ENCODE data around the gene SH2D1A. TPM values are rescaled to one million over a fixed set of nuclear protein-coding genes. Genes with fewer than 3 reads are reported as not detected.

SH2D1A gene
- total and polyA plus RNA-seq, 2 of the 13 experiments (the other 11 are each of a cell fraction or from before 2014, with no cell fraction given), result not detected

DNA sequence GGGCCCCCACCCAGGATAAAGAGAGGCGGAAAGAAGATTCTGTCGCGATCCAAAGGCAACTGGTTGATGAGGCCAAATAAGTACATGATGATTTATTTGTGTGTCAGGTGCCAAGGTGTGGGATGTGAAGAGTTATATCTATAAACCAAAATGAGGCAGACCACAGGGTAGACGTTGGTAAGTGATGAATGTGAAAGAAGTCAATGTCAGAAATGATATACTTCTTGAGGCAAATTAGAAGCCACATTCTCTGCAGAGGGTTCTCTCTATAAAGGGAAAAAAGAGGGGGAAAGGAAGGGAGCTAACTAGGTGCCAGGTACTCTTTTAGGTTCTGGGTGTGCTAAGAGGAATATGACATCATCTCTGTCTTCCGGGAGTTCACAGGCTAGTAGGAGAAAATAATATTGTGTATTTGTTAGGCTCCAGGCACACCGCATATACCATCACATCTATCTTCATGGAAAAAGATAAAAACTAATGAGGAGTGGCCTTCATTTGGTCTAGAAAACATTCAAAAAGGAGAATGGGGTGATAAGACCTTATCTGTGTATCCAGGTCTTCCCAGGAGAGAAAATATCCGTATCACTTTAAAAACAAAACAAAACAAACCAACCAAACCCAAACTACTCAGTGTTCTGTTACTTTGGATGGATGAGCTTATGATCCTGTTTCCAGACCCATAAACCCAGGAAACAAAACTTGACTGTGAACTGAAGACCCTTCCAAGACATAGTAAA, 4.8 kb upstream of the SH2D1A start (continued):
- no peak for TF ChIP-seq KLF15 (CRISPR knock-in tag; IDR thresholded peaks at IDR 0.05; ENCODE audit: borderline replicate concordance)
- TF ChIP-seq KDM3A (CRISPR knock-in tag; IDR thresholded peaks at IDR 0.05; ENCODE audit: low read depth), result no peak
- no peak for TF ChIP-seq KAT7 (CRISPR knock-in tag; IDR thresholded peaks at IDR 0.05; ENCODE audit: borderline replicate concordance)
- no peak for TF ChIP-seq ZNF264 (CRISPR knock-in tag; IDR thresholded peaks at IDR 0.05)

DNA sequence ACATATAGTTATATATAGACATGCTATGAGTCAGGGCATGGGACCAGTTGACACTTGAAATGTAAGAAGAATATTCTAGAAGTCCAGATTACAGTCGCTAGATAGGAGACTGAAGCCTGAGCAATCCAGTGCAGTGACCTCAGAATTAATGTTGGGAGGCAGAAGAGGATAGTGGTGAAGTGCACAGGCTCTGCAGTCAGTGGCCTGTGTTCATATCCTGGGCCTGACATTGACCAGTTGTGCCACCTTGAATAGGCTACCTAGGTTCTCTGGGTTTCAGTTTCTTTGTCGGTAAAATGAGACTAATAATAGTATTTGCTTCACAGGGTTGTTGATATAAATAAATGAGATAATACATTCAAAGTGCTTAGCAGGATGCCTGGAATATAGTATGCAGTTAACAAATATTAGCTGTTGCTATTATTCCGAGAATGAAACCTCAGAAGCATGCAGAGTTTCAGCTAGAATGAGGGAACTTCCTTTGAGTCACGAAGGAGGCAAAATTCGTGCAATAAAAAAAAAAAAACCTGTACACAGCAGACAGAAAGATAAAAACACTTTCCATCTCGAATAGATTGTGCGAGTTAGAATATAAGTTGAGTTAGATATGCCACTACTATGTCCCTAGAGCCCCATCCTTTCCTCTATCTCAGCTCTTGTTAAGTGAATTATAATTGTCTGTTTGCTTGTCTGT, 4.0 kb upstream of the SH2D1A start:
- H3K9me3 ChIP-seq (ENCODE audit: low read length), result no peaks in the 10 kb centered on the region
- DNase-seq (ENCODE audit: low spot score) (no peak), ATAC-seq (no peak), FAIRE-seq (no peak)
- H3K27me3 ChIP-seq (ENCODE audit: control insufficient read depth in 1 of 2, insufficient read depth in 2 of 2, low read length in 2 of 2), result no peaks in the 10 kb centered on the region
- POLR2A ChIA-PET, result no interaction called here
- no peak overlapping the region for H3K4me3 ChIP-seq (replicated peaks in 1 of 3; ENCODE audit: insufficient read depth in 1 of 3, low read depth in 2 of 3, low read length in 3 of 3)
- no peak for TF ChIP-seq CHD2 (IDR thresholded peaks at IDR 0.05; ENCODE audit: low read depth, low read length)
- no peak for TF ChIP-seq ZNF138 (CRISPR knock-in tag; IDR thresholded peaks at IDR 0.05; ENCODE audit: low read depth)
- TF ChIP-seq ZNF772 (CRISPR knock-in tag; IDR thresholded peaks at IDR 0.05), result no peak
- TF ChIP-seq, protein P1, sequence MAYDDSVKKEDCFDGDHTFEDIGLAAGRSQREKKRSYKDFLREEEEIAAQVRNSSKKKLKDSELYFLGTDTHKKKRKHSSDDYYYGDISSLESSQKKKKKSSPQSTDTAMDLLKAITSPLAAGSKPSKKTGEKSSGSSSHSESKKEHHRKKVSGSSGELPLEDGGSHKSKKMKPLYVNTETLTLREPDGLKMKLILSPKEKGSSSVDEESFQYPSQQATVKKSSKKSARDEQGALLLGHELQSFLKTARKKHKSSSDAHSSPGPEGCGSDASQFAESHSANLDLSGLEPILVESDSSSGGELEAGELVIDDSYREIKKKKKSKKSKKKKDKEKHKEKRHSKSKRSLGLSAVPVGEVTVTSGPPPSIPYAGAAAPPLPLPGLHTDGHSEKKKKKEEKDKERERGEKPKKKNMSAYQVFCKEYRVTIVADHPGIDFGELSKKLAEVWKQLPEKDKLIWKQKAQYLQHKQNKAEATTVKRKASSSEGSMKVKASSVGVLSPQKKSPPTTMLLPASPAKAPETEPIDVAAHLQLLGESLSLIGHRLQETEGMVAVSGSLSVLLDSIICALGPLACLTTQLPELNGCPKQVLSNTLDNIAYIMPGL (CRISPR knock-in tag; IDR thresholded peaks at IDR 0.05; ENCODE audit: borderline replicate concordance in 1 of 2, low read depth in 1 of 2), result no peak
- TF ChIP-seq ZNF780A (CRISPR knock-in tag; IDR thresholded peaks at IDR 0.05), result no peak
- TF ChIP-seq, protein P2, sequence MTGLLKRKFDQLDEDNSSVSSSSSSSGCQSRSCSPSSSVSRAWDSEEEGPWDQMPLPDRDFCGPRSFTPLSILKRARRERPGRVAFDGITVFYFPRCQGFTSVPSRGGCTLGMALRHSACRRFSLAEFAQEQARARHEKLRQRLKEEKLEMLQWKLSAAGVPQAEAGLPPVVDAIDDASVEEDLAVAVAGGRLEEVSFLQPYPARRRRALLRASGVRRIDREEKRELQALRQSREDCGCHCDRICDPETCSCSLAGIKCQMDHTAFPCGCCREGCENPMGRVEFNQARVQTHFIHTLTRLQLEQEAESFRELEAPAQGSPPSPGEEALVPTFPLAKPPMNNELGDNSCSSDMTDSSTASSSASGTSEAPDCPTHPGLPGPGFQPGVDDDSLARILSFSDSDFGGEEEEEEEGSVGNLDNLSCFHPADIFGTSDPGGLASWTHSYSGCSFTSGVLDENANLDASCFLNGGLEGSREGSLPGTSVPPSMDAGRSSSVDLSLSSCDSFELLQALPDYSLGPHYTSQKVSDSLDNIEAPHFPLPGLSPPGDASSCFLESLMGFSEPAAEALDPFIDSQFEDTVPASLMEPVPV (CRISPR knock-in tag; IDR thresholded peaks at IDR 0.05), result no peak
- TF ChIP-seq ZNF296 (CRISPR knock-in tag; conservative IDR thresholded peaks at IDR 0.05), result no peak
- TF ChIP-seq RCOR2 (CRISPR knock-in tag; IDR thresholded peaks at IDR 0.05), result no peak
- TF ChIP-seq, protein P3, sequence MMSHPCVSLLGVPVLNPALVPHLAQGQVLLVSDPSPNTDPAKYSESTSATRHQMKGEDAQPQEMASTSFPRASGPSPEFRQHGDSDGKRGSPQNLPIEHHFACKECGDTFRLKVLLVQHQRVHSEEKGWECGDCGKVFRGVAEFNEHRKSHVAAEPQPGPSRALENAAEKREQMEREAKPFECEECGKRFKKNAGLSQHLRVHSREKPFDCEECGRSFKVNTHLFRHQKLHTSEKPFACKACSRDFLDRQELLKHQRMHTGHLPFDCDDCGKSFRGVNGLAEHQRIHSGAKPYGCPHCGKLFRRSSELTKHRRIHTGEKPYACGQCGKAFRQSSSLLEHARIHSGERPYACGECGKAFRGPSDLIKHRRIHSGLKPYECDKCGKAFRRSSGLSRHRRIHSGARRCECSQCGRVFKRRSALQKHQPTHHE (CRISPR knock-in tag; IDR thresholded peaks at IDR 0.05; ENCODE audit: borderline replicate concordance), result no peak
- no peak for TF ChIP-seq IKZF1 (IDR thresholded peaks at IDR 0.05)
- no peak for TF ChIP-seq SP140L (CRISPR knock-in tag; IDR thresholded peaks at IDR 0.05; ENCODE audit: borderline replicate concordance)
- no peak for TF ChIP-seq ETV6 (CRISPR knock-in tag; conservative IDR thresholded peaks at IDR 0.05)
- no peak for TF ChIP-seq ZNF329 (CRISPR knock-in tag; IDR thresholded peaks at IDR 0.05; ENCODE audit: low read depth)
- TF ChIP-seq ZNF350 (CRISPR knock-in tag; IDR thresholded peaks at IDR 0.05; ENCODE audit: borderline replicate concordance, low read depth), result no peak
- 3% methylated on average over 6 of the region's 7 CpGs for WGBS (ENCODE audit: low lambda C conversion rate)
- no peak overlapping the region for H3K27ac ChIP-seq (ENCODE audit: extremely low read length, insufficient read depth, low read length)
- CTCF ChIA-PET (ENCODE audit: low intra/inter-chr PET ratio, low total read pairs), result no interaction called here
- no peaks in the 10 kb centered on the region for H3K79me2 ChIP-seq (ENCODE audit: insufficient read depth, low read length)
- H3K9ac ChIP-seq (ENCODE audit: insufficient read depth, low read depth, low read length), result no peak overlapping the region
- H3K4me2 ChIP-seq (ENCODE audit: low read depth, low read length), result no peak overlapping the region
- H3K36me3 ChIP-seq (replicated peaks in 1 of 2; ENCODE audit: control insufficient read depth in 1 of 2, insufficient read depth in 2 of 2, low read length in 2 of 2), result no peaks in the 10 kb centered on the region
- H2AFZ ChIP-seq (ENCODE audit: low read length), result no peak overlapping the region
- H4K20me1 ChIP-seq (ENCODE audit: insufficient read depth, low read length), result no peaks in the 10 kb centered on the region
- intact Hi-C loops (cut with micrococcal nuclease; ENCODE audit: unreplicated experiment) (no loop called here), in situ Hi-C loops (cut with HindIII; ENCODE audit: extremely low pct_ligation_motif_present, low pct_unique_long_range_greater_than_20kb) (no loop called here)
- no peaks in the 10 kb centered on the region for H3K4me1 ChIP-seq (ENCODE audit: insufficient read depth, low read length)
- BruUV-seq (replicated peaks), result no TSS peak

Data from HepG2 (cell line).